ENCODE measurements around the gene SSNA1.

The SSNA1 gene

DNA sequence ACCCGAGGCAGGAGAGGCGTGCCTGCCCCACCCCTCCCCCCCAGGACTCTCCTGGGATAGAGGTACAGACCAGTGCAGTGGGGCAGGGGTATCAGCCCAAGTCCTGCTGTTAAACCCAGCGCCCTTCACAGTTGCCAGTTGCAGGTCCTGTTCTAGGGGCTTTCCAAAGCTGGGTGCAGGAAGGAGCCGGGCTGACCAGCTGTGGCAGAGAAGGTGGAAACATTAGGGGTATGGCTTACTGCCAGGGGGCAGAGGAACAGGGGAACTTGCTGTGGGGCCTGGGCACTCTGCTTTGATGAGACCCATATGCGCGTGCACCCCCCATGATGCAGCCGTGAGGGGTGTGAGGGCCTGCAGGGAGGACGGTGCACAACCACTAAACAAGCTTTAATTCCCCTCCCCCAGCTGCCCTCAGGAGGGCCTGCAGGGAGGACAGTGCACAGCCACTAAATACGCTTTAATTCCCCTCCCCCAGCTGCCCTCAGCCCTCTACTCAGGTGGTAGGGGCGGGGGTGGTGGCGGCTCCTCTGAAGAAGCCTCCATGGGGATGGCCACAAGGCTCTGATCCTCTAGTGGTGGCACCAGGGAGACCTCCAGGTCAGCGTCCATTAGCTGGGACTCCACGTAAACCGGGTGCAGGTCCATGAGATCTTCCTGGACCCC, 17.9 kb upstream of the SSNA1 start:
- no peak for DNase-seq (ENCODE audit: low spot score)
- no peak overlapping the region for H3K27ac ChIP-seq
- TF ChIP-seq, protein P1, sequence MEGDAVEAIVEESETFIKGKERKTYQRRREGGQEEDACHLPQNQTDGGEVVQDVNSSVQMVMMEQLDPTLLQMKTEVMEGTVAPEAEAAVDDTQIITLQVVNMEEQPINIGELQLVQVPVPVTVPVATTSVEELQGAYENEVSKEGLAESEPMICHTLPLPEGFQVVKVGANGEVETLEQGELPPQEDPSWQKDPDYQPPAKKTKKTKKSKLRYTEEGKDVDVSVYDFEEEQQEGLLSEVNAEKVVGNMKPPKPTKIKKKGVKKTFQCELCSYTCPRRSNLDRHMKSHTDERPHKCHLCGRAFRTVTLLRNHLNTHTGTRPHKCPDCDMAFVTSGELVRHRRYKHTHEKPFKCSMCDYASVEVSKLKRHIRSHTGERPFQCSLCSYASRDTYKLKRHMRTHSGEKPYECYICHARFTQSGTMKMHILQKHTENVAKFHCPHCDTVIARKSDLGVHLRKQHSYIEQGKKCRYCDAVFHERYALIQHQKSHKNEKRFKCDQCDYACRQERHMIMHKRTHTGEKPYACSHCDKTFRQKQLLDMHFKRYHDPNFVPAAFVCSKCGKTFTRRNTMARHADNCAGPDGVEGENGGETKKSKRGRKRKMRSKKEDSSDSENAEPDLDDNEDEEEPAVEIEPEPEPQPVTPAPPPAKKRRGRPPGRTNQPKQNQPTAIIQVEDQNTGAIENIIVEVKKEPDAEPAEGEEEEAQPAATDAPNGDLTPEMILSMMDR (IDR thresholded peaks at IDR 0.05), result no peak
- H3K4me3 ChIP-seq, result no peak overlapping the region

DNA sequence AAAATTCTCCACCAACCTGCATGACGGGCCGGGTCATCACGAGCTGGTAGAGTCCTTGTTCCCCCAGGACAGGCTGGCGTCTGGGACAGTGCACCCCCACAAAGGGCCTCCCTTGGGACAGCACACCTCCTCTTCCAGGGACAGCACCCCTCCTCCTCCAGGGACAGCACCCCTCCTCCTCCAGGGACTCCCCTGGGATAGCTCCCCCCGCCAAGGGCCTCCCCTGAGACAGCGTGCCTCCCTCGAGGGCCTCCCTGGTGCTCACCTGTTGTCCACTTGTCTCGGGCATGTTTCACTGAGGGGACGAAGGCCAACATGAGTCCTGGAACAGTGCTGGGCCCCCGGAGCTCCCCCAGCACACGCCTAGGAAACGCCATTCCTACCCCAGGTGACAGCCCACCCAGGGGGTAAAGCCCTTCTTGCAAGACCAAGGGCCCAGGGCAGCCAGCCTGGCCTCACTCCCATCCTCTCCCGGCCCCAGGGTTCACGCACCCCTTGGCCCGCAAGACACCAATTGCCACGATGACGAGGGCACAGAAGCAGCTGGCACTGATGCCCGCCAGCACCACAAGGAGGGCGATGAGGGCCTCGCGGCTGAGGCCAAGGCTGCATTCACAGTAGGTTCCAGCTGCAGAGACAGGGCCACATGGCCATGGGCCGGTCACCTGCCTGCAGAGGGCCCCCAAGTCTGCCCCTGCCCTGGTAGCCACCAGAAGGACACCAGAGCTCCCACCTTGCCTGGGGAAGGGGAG, 17.2 kb upstream of the SSNA1 start:
- no peak for DNase-seq (ENCODE audit: low spot score)
- Histone ChIP-seq H3K27ac (no peak overlapping the region), H3K4me3 (no peak overlapping the region)
- TF ChIP-seq, protein P1 (IDR thresholded peaks at IDR 0.05), result no peak

DNA sequence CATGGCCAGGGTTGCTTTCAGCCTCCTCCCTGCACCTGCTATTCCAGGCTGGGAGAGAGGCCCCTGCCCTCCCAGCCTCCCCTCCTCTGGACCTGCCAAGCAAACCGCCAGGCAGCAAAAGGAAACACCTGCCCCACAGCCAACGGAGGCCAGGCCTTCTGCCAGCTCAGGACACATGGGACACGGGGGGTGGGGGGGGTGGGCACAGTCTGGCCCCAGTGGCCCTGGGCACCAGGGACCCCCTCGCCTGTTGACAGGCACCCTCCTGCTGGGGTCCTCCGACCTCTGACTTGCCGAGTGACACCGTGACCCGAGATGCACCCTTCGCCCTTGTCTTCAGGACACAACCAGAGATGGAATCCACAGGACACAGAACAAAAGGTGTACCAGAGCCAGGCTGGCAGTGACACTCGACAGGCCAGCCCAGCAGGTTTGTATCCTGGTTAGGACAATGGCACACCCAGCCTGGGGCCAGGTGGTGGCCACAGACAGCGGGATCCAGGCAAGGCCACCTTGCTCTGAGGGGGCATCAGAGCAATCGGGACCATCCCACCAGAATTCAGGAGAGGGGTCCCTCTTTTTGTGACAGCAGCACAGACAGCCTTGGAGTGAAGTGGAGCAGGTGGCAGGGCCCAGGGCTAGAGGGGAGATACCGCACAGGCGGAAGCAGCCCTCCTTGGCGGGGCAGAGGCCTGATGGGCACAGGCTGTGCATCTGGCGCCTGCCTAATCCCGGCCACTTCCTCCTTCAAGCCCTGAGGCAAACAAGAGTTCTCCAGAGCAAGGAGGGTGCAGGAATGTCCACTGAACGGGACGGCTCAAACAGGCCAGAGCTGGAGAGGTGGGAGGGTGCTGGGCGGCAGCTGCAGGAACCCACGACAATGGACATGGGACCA, 15.3 kb upstream of the SSNA1 start:
- Histone ChIP-seq H3K27ac (no peak overlapping the region), H3K4me3 (no peak overlapping the region)
- no peak for DNase-seq (ENCODE audit: low spot score)
- TF ChIP-seq, protein P1 (IDR thresholded peaks at IDR 0.05), result no peak

DNA sequence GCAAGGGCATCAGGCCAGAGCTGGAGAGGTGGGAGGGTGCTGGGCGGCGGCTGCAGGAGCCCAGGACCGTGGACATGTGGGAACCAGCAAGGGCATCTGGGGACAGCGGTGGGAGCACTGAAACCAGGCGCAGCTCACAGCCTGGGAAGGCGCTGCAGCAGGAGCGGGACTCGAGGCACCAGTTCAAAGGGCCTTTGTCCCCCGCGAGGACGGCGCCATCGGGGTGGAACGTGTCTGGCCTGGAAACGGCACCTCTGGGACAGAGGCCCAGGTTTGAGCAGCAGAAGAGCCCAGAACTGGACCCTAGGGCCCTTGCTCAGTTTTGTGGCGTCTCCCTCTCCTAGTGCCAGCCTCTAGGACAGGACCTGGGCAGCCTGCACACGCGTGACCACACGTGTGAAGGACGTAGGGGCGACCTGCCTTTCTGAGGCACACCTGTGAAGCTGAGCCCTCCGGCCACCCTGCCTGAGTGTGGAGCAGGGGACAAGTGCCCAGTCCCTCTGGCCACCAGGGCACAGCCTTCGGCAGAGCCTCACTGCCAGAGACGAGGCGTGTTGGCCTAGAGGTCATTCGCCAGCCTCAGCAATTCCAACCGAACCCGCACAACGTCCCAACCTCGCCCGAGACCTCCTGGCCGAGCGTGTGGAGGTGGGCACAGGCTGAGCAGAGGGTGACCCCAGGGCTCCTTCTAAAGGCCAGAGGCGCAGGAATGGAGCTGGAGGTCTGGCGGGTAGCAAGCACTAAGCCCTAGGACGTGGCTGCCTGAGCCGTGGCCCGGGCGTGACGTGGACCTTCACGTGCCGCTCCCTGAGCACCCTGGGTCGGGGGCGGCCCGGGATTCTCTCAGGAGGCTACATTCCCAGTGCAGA, 14.4 kb upstream of the SSNA1 start:
- TF ChIP-seq, protein P1 (IDR thresholded peaks at IDR 0.05), result no peak
- H3K4me3 ChIP-seq, result no peak overlapping the region
- no peak overlapping the region for H3K27ac ChIP-seq
- no peak for DNase-seq (ENCODE audit: low spot score)

DNA sequence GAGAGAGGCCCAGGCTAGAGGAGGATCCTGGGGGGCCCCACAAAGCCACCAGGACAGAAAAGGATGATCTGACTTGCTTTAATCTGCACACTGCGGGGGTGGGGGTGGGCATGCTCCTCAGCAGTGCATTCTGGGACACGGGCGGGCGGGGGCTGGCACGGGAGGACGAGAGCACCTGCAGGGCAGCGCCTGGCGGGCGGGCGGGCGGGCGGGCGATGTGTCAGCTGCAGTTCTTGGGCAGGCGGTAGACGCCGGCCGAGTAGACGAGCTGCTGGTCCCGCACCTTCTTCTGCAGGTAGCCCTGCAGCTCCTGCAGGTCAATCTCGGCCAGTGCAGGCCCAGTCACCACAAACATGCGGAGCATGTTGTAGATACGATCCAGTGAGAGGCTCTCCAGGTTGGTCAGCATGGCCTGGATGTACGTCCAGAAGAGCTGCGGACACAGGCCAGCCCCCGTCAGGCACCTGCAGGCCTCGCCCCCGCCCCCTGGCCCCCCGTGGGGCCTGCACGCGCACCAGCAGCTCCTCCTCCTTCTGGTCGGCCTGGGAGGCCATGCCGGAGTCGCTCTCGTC, 13.7 kb upstream of the SSNA1 start:
- Histone ChIP-seq H3K4me3 (no peak overlapping the region), H3K27ac (no peak overlapping the region)
- TF ChIP-seq, protein P1 (IDR thresholded peaks at IDR 0.05), result no peak
- no peak for DNase-seq (ENCODE audit: low spot score)

DNA sequence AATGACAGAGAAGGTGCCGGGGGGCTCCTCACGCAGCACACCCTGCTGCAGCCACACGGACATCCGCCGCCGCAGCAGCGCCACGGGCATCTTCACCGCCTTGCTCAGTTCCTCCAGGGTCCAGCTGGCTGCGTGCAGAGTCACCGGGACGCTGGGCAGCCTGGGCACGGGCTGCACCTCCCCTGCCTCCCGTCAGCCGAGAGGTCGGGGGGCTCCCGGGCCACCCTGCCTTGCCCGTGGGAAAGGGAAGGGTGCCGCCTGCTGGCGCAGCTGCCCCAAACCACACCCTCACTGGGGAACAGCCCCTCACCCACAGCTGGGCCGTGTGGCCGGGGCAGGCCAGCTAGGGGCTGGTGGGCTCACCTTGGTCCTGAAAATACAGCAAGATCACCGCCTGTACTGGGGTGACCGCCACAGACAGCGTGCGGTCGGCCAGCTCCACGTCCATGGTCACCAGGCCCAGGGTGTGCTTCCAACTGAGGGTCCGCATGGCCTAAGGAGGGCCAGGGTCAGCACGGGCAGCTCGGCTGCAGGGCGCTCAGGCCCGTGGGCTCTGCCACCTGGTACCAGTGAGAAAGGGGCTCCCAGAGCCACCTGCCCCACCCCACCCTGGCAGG, 13.0 kb upstream of the SSNA1 start:
- H3K4me3 ChIP-seq, result no peak overlapping the region
- TF ChIP-seq, protein P1 (IDR thresholded peaks at IDR 0.05), result no peak
- no peak overlapping the region for H3K27ac ChIP-seq
- DNase-seq (ENCODE audit: low spot score), result no peak

All from coronary artery (tissue), 2 donors.